Liver (tissue), 3 donors: ENCODE data around the gene ANO10.

Experiments
- EGR1 ChIP-seq, 2 donors: IDR thresholded peaks; 2 replicates each; pipeline ENCODE4 v1.6.1; 2016 to 2018; ENCODE audit warnings: antibody characterized with exemption in 2 of 2, low read depth in 2 of 2
- FOXA1 ChIP-seq: IDR thresholded peaks from 2 replicates; pipeline ENCODE4 v1.6.1; 2016; ENCODE audit warnings: antibody characterized with exemption
- JUND ChIP-seq, 2 donors: IDR thresholded peaks; 2 replicates each; pipeline ENCODE4 v1.6.1; 2016; ENCODE audit warnings: antibody characterized with exemption in 2 of 2
- RAD21 ChIP-seq, 2 donors: IDR thresholded peaks; 2 replicates each; pipeline ENCODE4 v1.6.1; 2016; ENCODE audit warnings: antibody characterized with exemption in 2 of 2, mild to moderate bottlenecking in 2 of 2
- RXRA ChIP-seq, 2 donors: IDR thresholded peaks; 2 replicates each; pipeline ENCODE4 v1.6.1; 2017 to 2018; ENCODE audit warnings: antibody characterized with exemption in 2 of 2, mild to moderate bottlenecking in 1 of 2
- SP1 ChIP-seq: IDR thresholded peaks from 2 replicates; pipeline ENCODE4 v1.6.1; 2018; ENCODE audit warnings: antibody characterized with exemption, mild to moderate bottlenecking
- TAF1 ChIP-seq: conservative IDR thresholded peaks from 2 replicates; pipeline ENCODE4 v1.6.1; 2016; ENCODE audit warnings: antibody characterized with exemption, mild to moderate bottlenecking
- YY1 ChIP-seq: IDR thresholded peaks from 2 replicates; pipeline ENCODE4 v1.6.1; 2016; ENCODE audit warnings: antibody characterized with exemption, mild to moderate bottlenecking
- TF ChIP-seq, protein P1 (sequence below): fragments of 150-350 bp; IDR thresholded peaks from 2 replicates; pipeline ENCODE4 v1.5.1; 2017; ENCODE audit warnings: improper control_type of control experiment, low read depth, low read length; ENCODE audit not compliant: missing input control
- TF ChIP-seq, protein P2 (sequence below): IDR thresholded peaks from 2 replicates; pipeline ENCODE4 v1.6.1; 2016; ENCODE audit warnings: antibody characterized with exemption, mild to moderate bottlenecking
- TF ChIP-seq, protein P3 (sequence below): IDR thresholded peaks from 2 replicates; pipeline ENCODE4 v1.6.1; 2016; ENCODE audit warnings: antibody characterized with exemption
- TF ChIP-seq, protein P4 (sequence below): IDR thresholded peaks from 2 replicates; pipeline ENCODE4 v1.6.1; 2016; ENCODE audit warnings: antibody characterized with exemption
- TF ChIP-seq, protein P5 (sequence below): IDR thresholded peaks from 2 replicates; pipeline ENCODE4 v1.6.1; 2016; ENCODE audit warnings: antibody characterized with exemption
- donor health status: healthy.
- donor health status: healthy.

DNA sequence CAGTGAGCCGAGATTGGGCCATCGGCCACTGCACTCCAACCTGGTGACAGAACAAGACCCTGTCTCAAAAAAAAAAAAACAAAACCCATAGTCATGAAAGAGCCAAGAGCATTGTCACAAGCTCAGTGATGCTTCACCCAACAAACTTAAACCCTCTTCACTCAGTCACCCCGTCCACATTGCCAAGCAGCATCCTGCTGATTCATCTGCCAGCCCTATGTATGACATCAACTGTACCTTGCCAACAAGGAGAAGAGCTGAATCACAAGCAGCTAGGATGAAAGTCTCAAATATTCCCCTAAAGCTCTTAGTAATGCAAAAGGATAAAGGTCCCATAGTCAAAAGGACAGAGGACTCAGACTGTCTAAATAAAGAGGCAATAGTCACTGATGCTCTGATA is 90.0 kb downstream of the ANO10 start:
- TF ChIP-seq, protein P1, sequence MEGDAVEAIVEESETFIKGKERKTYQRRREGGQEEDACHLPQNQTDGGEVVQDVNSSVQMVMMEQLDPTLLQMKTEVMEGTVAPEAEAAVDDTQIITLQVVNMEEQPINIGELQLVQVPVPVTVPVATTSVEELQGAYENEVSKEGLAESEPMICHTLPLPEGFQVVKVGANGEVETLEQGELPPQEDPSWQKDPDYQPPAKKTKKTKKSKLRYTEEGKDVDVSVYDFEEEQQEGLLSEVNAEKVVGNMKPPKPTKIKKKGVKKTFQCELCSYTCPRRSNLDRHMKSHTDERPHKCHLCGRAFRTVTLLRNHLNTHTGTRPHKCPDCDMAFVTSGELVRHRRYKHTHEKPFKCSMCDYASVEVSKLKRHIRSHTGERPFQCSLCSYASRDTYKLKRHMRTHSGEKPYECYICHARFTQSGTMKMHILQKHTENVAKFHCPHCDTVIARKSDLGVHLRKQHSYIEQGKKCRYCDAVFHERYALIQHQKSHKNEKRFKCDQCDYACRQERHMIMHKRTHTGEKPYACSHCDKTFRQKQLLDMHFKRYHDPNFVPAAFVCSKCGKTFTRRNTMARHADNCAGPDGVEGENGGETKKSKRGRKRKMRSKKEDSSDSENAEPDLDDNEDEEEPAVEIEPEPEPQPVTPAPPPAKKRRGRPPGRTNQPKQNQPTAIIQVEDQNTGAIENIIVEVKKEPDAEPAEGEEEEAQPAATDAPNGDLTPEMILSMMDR, result no peak
- TF ChIP-seq TAF1 (no peak), RAD21 (IDR thresholded peaks at IDR 0.05) (no peak), EGR1 (IDR thresholded peaks at IDR 0.05; ENCODE audit: low read depth in 2 of 2) (no peak), JUND (IDR thresholded peaks at IDR 0.05) (no peak), FOXA1 (no peak), YY1 (no peak), RXRA (IDR thresholded peaks at IDR 0.05) (no peak), SP1 (no peak)
- TF ChIP-seq, protein P2, sequence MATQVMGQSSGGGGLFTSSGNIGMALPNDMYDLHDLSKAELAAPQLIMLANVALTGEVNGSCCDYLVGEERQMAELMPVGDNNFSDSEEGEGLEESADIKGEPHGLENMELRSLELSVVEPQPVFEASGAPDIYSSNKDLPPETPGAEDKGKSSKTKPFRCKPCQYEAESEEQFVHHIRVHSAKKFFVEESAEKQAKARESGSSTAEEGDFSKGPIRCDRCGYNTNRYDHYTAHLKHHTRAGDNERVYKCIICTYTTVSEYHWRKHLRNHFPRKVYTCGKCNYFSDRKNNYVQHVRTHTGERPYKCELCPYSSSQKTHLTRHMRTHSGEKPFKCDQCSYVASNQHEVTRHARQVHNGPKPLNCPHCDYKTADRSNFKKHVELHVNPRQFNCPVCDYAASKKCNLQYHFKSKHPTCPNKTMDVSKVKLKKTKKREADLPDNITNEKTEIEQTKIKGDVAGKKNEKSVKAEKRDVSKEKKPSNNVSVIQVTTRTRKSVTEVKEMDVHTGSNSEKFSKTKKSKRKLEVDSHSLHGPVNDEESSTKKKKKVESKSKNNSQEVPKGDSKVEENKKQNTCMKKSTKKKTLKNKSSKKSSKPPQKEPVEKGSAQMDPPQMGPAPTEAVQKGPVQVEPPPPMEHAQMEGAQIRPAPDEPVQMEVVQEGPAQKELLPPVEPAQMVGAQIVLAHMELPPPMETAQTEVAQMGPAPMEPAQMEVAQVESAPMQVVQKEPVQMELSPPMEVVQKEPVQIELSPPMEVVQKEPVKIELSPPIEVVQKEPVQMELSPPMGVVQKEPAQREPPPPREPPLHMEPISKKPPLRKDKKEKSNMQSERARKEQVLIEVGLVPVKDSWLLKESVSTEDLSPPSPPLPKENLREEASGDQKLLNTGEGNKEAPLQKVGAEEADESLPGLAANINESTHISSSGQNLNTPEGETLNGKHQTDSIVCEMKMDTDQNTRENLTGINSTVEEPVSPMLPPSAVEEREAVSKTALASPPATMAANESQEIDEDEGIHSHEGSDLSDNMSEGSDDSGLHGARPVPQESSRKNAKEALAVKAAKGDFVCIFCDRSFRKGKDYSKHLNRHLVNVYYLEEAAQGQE, result no peak
- TF ChIP-seq, protein P3, sequence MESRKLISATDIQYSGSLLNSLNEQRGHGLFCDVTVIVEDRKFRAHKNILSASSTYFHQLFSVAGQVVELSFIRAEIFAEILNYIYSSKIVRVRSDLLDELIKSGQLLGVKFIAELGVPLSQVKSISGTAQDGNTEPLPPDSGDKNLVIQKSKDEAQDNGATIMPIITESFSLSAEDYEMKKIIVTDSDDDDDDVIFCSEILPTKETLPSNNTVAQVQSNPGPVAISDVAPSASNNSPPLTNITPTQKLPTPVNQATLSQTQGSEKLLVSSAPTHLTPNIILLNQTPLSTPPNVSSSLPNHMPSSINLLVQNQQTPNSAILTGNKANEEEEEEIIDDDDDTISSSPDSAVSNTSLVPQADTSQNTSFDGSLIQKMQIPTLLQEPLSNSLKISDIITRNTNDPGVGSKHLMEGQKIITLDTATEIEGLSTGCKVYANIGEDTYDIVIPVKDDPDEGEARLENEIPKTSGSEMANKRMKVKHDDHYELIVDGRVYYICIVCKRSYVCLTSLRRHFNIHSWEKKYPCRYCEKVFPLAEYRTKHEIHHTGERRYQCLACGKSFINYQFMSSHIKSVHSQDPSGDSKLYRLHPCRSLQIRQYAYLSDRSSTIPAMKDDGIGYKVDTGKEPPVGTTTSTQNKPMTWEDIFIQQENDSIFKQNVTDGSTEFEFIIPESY, result no peak
- TF ChIP-seq, protein P4, sequence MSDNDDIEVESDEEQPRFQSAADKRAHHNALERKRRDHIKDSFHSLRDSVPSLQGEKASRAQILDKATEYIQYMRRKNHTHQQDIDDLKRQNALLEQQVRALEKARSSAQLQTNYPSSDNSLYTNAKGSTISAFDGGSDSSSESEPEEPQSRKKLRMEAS, result no peak
- TF ChIP-seq, protein P5, sequence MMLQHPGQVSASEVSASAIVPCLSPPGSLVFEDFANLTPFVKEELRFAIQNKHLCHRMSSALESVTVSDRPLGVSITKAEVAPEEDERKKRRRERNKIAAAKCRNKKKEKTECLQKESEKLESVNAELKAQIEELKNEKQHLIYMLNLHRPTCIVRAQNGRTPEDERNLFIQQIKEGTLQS, result no peak
